CD14-positive monocyte (primary cell): ENCODE measurements around the gene PRAF2. TPM values are rescaled to one million over a fixed set of nuclear protein-coding genes. Genes with fewer than 3 reads are reported as not detected.
A peak's percentile ranks its signal among the peaks of the same experiment; 100 is the strongest.

ENCODE experiments used
- DNase-seq, 3 donors: peaks; one replicate each; pipeline ENCODE4 v3.0.0-alpha.2; 2011 to 2022
- H2AFZ ChIP-seq: 2 replicates; pipeline ENCODE4 v1.6.0; 2012; ENCODE audit warnings: mild to moderate bottlenecking, low read depth, low read length, inconsistent platforms; ENCODE audit not compliant: insufficient read depth, poor library complexity, severe bottlenecking
- H3K27ac ChIP-seq, 2 donors: 1 replicate in 1 of 2; 2 replicates in 1 of 2; pipeline ENCODE4 v1.5.1; 2012 to 2013; ENCODE audit warnings: low read length in 2 of 2, control low read depth in 1 of 2, inconsistent platforms in 1 of 2, low read depth in 1 of 2, mild to moderate bottlenecking in 1 of 2
- H3K27me3 ChIP-seq, 2 donors: one replicate each; pipeline versions ENCODE4 v1.6.0 to v1.6.1; 2011 to 2013; ENCODE audit warnings: low read length in 2 of 2; ENCODE audit not compliant: control insufficient read depth in 2 of 2, insufficient read depth in 2 of 2
- H3K36me3 ChIP-seq, 2 donors: replicated peaks in 1 of 2; 1 replicate in 1 of 2; 2 replicates in 1 of 2; pipeline versions ENCODE4 v1.5.1 to v1.6.1; 2012 to 2013; ENCODE audit warnings: low read length in 2 of 2, control low read depth in 1 of 2, inconsistent platforms in 1 of 2, mild to moderate bottlenecking in 1 of 2; ENCODE audit not compliant: insufficient read depth in 2 of 2, control insufficient read depth in 1 of 2
- H3K4me1 ChIP-seq, 2 donors: 1 replicate in 1 of 2; 2 replicates in 1 of 2; pipeline versions ENCODE4 v1.5.1 to v1.6.1; 2012 to 2013; ENCODE audit warnings: low read length in 2 of 2, control low read depth in 1 of 2, inconsistent platforms in 1 of 2, mild to moderate bottlenecking in 1 of 2, moderate library complexity in 1 of 2; ENCODE audit not compliant: insufficient read depth in 2 of 2, control insufficient read depth in 1 of 2
- H3K4me2 ChIP-seq: replicated peaks from 2 replicates; pipeline ENCODE3; 2012; ENCODE audit warnings: low read length, moderate library complexity, mild to moderate bottlenecking; ENCODE audit not compliant: poor library complexity, severe bottlenecking; ENCODE audit errors: extremely low read depth
- H3K4me3 ChIP-seq, 3 experiments: fragments of 200-600 bp in 1 of 3; sonication (generic) in 1 of 3; replicated peaks in 1 of 3; 1 replicate in 2 of 3; 2 replicates in 1 of 3; pipeline ENCODE4 v1.5.1; 2011 to 2013; ENCODE audit warnings: low read length in 3 of 3, mild to moderate bottlenecking in 3 of 3, control low read depth in 2 of 3, low read depth in 2 of 3, inconsistent platforms in 1 of 3, moderate library complexity in 1 of 3
- H3K79me2 ChIP-seq: 2 replicates; pipeline ENCODE4 v1.6.0; 2012; ENCODE audit warnings: mild to moderate bottlenecking, control low read depth, inconsistent platforms, low read length, moderate library complexity; ENCODE audit not compliant: insufficient read depth
- H3K9ac ChIP-seq: 2 replicates; pipeline ENCODE4 v1.6.0; 2017; ENCODE audit warnings: low read length, mild to moderate bottlenecking; ENCODE audit not compliant: insufficient read depth, poor library complexity, severe bottlenecking
- H3K9me3 ChIP-seq, 2 donors: replicated peaks in 1 of 2; 1 replicate in 1 of 2; 2 replicates in 1 of 2; pipeline versions ENCODE4 v1.5.1 to v1.6.1; 2012 to 2013; ENCODE audit warnings: low read length in 2 of 2, control low read depth in 1 of 2; ENCODE audit not compliant: control insufficient read depth in 1 of 2, insufficient read depth in 1 of 2
- H4K20me1 ChIP-seq: 2 replicates; pipeline ENCODE4 v1.6.0; 2012; ENCODE audit warnings: mild to moderate bottlenecking, low read length, control low read depth, moderate library complexity; ENCODE audit not compliant: insufficient read depth
- H3K27ac Mint-ChIP-seq, 7 donors: one replicate each; pipeline ENCODE4 v1.8.0; 2020; ENCODE audit warnings: mild to moderate bottlenecking in 7 of 7, mixed read lengths in 7 of 7, moderate library complexity in 6 of 7, inconsistent platforms in 2 of 7
- H3K27me3 Mint-ChIP-seq, 3 donors: one replicate each; pipeline ENCODE4 v1.8.0; 2021 to 2022; ENCODE audit warnings: low read depth in 3 of 3, mild to moderate bottlenecking in 3 of 3, mixed read lengths in 3 of 3, moderate library complexity in 3 of 3, inconsistent platforms in 1 of 3
- H3K36me3 Mint-ChIP-seq, 2 donors: one replicate each; pipeline ENCODE4 v1.8.0; 2020; ENCODE audit warnings: mixed read lengths in 2 of 2, inconsistent platforms in 1 of 2, mild to moderate bottlenecking in 1 of 2
- H3K4me1 Mint-ChIP-seq: one replicate; pipeline ENCODE4 v1.8.0; 2020; ENCODE audit warnings: mild to moderate bottlenecking, mixed read lengths
- H3K4me3 Mint-ChIP-seq, 2 donors: one replicate each; pipeline ENCODE4 v1.8.0; 2020; ENCODE audit warnings: mild to moderate bottlenecking in 2 of 2, mixed read lengths in 2 of 2, moderate library complexity in 1 of 2
- H3K9me3 Mint-ChIP-seq, 7 donors: one replicate each; pipeline ENCODE4 v1.8.0; 2020 to 2022; ENCODE audit warnings: mixed read lengths in 7 of 7, mild to moderate bottlenecking in 6 of 7, moderate library complexity in 6 of 7, inconsistent platforms in 2 of 7
- WGBS: methylation state at CpG from one replicate; pipeline ENCODE4 v1.1.5; 2013; ENCODE audit warnings: missing lambda C conversion rate; ENCODE audit not compliant: insufficient coverage; 5-methylcytosine and 5-hydroxymethylcytosine counted together
- intact Hi-C, 2 donors: fragments of 100-400 bp; cut with micrococcal nuclease; formaldehyde crosslinking; loops; one replicate each; pipeline versions ENCODE4 v1.15.0 to v1.15.1; 2023
- polyA plus RNA-seq, 3 donors: library from polyadenylated mRNA; depleted of rRNA in 1 of 3; unstranded in 2 of 3; stranded (reverse) in 1 of 3; fragments of 300-500 nt in 2 of 3; fragments of >200 nt in 1 of 3; fragmentation: Illumina TruSeq in 2 of 3; gene quantifications; 1 replicate in 2 of 3; 2 replicates in 1 of 3; pipeline ENCODE4 v1.2.3, GENCODE V29; 2012 to 2021
- TF ChIP-seq, protein P1 (sequence below): fragments of 200-600 bp; IDR thresholded peaks from one replicate; pipeline ENCODE4 v1.8.0; 2022; ENCODE audit warnings: antibody characterized with exemption, mild to moderate bottlenecking

PRAF2 gene
- polyA plus RNA-seq, 3 donors = 4.1 to 7.9 (median 5.5) TPM

DNA sequence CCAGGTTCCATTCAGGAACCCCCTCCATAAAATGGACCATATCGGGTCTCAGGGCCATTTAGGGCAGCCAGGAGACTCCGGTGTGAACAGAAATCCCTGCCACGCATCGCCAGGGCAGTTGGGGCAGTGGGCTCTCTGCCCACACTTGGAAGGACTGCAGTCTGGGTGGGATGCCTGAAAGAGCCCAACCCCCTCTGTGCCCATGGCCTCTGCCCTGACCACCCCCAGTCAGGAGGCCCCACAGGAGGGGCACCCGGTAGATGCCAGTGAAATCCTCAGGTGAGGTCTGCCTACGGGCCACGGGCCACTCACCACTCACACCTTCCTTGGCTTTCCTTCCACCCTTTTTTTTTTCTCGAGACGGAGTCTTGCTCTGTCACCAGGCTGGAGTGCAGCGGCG is 4.8 kb downstream of the PRAF2 start:
- Histone ChIP-seq H3K4me3 (no peak overlapping the region), H3K4me2 (no peak overlapping the region), H3K36me3 (no peaks in the 10 kb centered on the region), H3K27ac (no peak overlapping the region), H3K9me3 (no peaks in the 10 kb centered on the region), H2AFZ (no peak overlapping the region), H4K20me1 (no peaks in the 10 kb centered on the region), H3K79me2 (no peaks in the 10 kb centered on the region), H3K4me1 (peaks cover 10% of the 10 kb centered on the region in 2 donors), H3K27me3 (no peaks in the 10 kb centered on the region), H3K9ac (no peak overlapping the region)
- TF ChIP-seq, protein P1, sequence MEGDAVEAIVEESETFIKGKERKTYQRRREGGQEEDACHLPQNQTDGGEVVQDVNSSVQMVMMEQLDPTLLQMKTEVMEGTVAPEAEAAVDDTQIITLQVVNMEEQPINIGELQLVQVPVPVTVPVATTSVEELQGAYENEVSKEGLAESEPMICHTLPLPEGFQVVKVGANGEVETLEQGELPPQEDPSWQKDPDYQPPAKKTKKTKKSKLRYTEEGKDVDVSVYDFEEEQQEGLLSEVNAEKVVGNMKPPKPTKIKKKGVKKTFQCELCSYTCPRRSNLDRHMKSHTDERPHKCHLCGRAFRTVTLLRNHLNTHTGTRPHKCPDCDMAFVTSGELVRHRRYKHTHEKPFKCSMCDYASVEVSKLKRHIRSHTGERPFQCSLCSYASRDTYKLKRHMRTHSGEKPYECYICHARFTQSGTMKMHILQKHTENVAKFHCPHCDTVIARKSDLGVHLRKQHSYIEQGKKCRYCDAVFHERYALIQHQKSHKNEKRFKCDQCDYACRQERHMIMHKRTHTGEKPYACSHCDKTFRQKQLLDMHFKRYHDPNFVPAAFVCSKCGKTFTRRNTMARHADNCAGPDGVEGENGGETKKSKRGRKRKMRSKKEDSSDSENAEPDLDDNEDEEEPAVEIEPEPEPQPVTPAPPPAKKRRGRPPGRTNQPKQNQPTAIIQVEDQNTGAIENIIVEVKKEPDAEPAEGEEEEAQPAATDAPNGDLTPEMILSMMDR = no peak
- Mint-ChIP-seq H3K27ac (no peak overlapping the region), H3K9me3 (peaks cover 0 to 10% (median 6%) of the 10 kb centered on the region in 7 donors), H3K4me1 (peaks cover 13% of the 10 kb centered on the region), H3K27me3 (peaks cover 2 to 11% (median 2%) of the 10 kb centered on the region in 3 donors), H3K4me3 (no peak overlapping the region), H3K36me3 (no peaks in the 10 kb centered on the region)
- no CpG with 5 or more reads among the region's 11 CpGs for WGBS
- intact Hi-C loops = no loop called here
- DNase-seq = no peak

DNA sequence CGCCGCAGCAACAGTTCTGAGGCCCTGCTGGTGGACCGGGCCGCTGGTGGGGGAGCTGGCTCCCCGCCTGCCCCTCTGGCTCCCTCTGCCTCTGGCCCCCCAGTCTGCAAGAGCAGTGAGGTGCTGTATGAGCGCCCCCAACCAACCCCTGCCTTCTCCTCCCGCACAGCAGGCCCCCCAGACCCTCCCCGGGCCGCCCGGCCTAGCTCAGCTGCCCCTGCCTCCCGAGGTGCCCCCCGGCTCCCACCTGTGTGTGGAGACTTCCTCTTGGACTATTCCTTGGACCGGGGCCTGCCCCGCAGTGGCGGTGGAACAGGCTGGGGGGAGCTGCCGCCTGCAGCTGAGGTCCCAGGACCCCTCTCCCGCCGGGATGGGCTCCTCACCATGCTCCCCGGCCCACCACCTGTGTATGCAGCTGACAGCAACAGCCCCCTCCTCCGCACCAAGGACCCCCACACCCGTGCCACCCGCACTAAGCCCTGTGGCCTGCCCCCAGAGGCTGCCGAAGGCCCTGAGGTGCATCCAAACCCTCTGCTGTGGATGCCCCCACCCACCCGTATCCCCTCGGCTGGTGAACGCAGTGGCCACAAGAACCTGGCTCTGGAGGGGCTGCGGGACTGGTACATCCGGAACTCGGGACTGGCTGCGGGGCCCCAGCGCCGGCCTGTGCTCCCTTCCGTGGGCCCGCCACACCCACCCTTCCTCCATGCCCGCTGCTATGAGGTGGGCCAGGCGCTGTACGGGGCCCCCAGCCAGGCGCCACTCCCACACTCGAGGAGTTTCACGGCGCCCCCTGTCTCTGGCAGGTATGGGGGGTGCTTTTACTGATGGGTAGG is 6.3 kb downstream of the PRAF2 start:
- no peaks in the 10 kb centered on the region for H3K9me3 ChIP-seq
- H3K27ac Mint-ChIP-seq = peak overlapping the region in 2 of 7 donors; percentile 18 to 41
- intact Hi-C loops = no loop called here
- no peaks in the 10 kb centered on the region for H3K27me3 ChIP-seq
- 94% methylated on average over 9 of the region's 41 CpGs for WGBS
- no peak overlapping the region for H3K4me3 ChIP-seq
- H3K9ac ChIP-seq = no peak overlapping the region
- no peak overlapping the region for H3K4me3 Mint-ChIP-seq
- no peaks in the 10 kb centered on the region for H3K79me2 ChIP-seq
- H3K36me3 ChIP-seq = no peaks in the 10 kb centered on the region
- H4K20me1 ChIP-seq = no peaks in the 10 kb centered on the region
- TF ChIP-seq, protein P1 = no peak
- H2AFZ ChIP-seq = no peak overlapping the region
- no peak for DNase-seq
- H3K36me3 Mint-ChIP-seq = no peaks in the 10 kb centered on the region
- no peaks in the 10 kb centered on the region for H3K4me1 Mint-ChIP-seq
- H3K4me2 ChIP-seq = no peak overlapping the region
- H3K27ac ChIP-seq = no peak overlapping the region
- H3K9me3 Mint-ChIP-seq = peaks cover 0 to 6% (median 2%) of the 10 kb centered on the region in 7 donors
- H3K4me1 ChIP-seq = peaks cover 0 to 5% of the 10 kb centered on the region in 2 donors
- peaks cover 2% of the 10 kb centered on the region in 3 donors for H3K27me3 Mint-ChIP-seq
